Measurements from ENCODE around the gene RNF130. TPM values are rescaled to one million over a fixed set of nuclear protein-coding genes. Genes with fewer than 3 reads are reported as not detected.

The RNF130 gene
- total RNA-seq, 1 donor from 2014 or later, result 109 TPM

- TF ChIP-seq, protein P1, sequence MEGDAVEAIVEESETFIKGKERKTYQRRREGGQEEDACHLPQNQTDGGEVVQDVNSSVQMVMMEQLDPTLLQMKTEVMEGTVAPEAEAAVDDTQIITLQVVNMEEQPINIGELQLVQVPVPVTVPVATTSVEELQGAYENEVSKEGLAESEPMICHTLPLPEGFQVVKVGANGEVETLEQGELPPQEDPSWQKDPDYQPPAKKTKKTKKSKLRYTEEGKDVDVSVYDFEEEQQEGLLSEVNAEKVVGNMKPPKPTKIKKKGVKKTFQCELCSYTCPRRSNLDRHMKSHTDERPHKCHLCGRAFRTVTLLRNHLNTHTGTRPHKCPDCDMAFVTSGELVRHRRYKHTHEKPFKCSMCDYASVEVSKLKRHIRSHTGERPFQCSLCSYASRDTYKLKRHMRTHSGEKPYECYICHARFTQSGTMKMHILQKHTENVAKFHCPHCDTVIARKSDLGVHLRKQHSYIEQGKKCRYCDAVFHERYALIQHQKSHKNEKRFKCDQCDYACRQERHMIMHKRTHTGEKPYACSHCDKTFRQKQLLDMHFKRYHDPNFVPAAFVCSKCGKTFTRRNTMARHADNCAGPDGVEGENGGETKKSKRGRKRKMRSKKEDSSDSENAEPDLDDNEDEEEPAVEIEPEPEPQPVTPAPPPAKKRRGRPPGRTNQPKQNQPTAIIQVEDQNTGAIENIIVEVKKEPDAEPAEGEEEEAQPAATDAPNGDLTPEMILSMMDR (IDR thresholded peaks at IDR 0.05), result no peak
- Histone ChIP-seq H3K9me3 (no peaks in the 10 kb centered on the region), H3K4me3 (no peak overlapping the region), H3K36me3 (peaks cover 9% of the 10 kb centered on the region), H3K4me1 (peaks cover 18% of the 10 kb centered on the region), H3K27me3 (no peaks in the 10 kb centered on the region), H3K27ac (no peak overlapping the region)
- ATAC-seq (no peak), DNase-seq (no peak)
- intact Hi-C loops (cut with DNase I), result no loop called here
Observed at GRCh38 chr5:180043377-180043776, 28.2 kb downstream of the RNF130 start.

- Histone ChIP-seq H3K27ac (no peak overlapping the region), H3K27me3 (no peaks in the 10 kb centered on the region), H3K9me3 (no peaks in the 10 kb centered on the region), H3K4me3 (no peak overlapping the region), H3K4me1 (peaks cover 4% of the 10 kb centered on the region), H3K36me3 (peaks cover 22% of the 10 kb centered on the region)
- ATAC-seq (no peak), DNase-seq (no peak)
- TF ChIP-seq, protein P1 (IDR thresholded peaks at IDR 0.05), result no peak
- intact Hi-C loops (cut with DNase I), result no loop called here
Observed at GRCh38 chr5:180041301-180042274, 30.0 kb downstream of the RNF130 start.

DNA sequence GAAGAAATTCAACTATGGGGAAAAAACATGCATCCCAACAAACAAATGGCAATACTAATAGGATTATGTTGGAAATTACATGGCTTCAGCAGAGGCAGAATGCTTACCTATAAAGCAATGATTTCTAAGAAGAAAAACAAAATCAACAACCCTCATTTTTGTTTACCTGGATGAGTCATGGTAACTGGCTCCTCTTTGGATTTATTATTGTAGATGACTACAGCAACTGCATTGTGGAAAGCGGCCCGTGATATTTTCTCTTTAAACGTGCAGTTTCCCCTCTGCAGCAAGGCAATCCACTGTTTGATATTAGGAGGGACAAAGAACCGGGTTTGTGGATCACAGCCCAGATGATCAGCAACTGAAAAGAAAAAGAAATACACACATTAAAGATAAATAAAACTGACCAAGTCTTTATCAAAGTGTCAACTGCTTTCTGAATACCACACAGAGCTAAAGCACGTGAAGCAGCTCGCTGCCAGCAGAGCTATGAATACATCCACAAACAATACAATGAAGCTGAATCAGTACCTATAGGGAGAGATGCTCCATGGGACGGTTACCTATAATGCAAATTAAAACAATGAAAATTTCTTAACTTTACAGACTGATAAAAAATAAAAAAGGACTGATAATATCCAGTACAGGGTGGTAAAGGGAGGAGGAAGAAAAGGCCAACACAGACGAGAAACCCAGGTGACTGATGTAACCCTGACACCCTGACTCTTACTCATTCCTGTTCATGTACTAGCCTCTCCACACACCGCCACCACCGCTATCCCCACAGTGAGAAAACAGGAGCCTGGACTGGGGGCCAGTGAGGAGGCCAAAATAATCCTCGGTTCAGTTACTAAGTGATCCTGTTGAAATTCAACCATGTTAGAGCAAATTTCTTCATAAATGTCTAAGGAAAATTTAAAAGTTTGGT is 31.0 kb downstream of the RNF130 start:
- Histone ChIP-seq H3K27me3 (no peaks in the 10 kb centered on the region), H3K36me3 (peaks cover 22% of the 10 kb centered on the region), H3K9me3 (peaks cover 5% of the 10 kb centered on the region), H3K27ac (no peak overlapping the region), H3K4me3 (no peak overlapping the region), H3K4me1 (no peaks in the 10 kb centered on the region)
- DNase-seq (no peak), ATAC-seq (no peak)
- TF ChIP-seq, protein P1 (IDR thresholded peaks at IDR 0.05), result no peak
- intact Hi-C loops (cut with DNase I), result no loop called here

DNA sequence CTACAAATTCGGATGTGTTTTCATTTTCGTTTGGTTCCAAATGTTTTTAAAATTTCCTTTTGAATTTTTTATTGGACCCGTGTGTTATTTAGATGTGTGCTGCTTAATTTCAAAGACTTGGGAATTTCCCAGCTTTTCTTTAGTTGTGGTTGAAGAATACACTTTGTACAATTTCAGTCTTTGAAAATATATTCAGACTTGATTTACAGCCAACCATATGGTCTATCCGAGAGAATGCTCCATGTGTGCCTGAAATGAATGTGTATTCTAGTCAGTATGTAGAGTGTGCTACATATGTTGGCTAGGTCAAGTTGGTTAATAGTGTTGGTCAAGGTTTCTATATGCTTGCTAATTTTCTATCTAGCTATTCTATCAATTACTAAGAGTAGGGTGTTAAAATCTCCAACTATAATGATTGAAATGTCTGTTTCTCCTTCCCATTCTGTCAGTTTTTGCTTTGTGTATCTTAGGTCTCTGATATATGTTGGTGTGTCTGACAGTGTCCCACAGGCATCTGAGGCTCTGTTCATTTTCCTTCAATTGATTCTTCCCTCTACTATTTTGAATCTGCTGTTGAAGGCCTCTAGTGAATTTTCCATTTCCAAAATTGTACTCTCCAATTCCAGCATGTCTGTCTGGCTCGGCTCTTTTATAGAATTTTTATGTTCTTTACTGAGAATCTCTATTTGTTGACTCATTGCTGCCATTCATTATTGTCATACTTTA is 36.2 kb downstream of the RNF130 start:
- Histone ChIP-seq H3K36me3 (peaks cover 28% of the 10 kb centered on the region), H3K9me3 (peaks cover 5% of the 10 kb centered on the region), H3K27ac (no peak overlapping the region), H3K4me1 (no peaks in the 10 kb centered on the region), H3K4me3 (no peak overlapping the region), H3K27me3 (no peaks in the 10 kb centered on the region)
- intact Hi-C loops (cut with DNase I), result no loop called here
- TF ChIP-seq, protein P1 (IDR thresholded peaks at IDR 0.05), result no peak
- ATAC-seq (no peak), DNase-seq (no peak)

- Histone ChIP-seq H3K9me3 (peaks cover 5% of the 10 kb centered on the region), H3K27me3 (no peaks in the 10 kb centered on the region), H3K27ac (no peak overlapping the region), H3K4me3 (no peak overlapping the region), H3K36me3 (peaks cover 22% of the 10 kb centered on the region), H3K4me1 (no peaks in the 10 kb centered on the region)
- ATAC-seq (no peak), DNase-seq (no peak)
- TF ChIP-seq, protein P1 (IDR thresholded peaks at IDR 0.05), result no peak
- intact Hi-C loops (cut with DNase I), result no loop called here
Observed at GRCh38 chr5:180034564-180034963, 37.0 kb downstream of the RNF130 start.
